Measurements from ENCODE around the gene RASA3. TPM values are rescaled to one million over a fixed set of nuclear protein-coding genes. Genes with fewer than 3 reads are reported as not detected.
"Not testable (repeated sequence)": the region's sequence is repeated elsewhere in the genome, so short reads cannot be mapped to it uniquely, and the experiment has no call there.

The RASA3 gene
- polyA plus RNA-seq, 4 donors: 10.0 to 14.5 (median 12.6) TPM

DNA sequence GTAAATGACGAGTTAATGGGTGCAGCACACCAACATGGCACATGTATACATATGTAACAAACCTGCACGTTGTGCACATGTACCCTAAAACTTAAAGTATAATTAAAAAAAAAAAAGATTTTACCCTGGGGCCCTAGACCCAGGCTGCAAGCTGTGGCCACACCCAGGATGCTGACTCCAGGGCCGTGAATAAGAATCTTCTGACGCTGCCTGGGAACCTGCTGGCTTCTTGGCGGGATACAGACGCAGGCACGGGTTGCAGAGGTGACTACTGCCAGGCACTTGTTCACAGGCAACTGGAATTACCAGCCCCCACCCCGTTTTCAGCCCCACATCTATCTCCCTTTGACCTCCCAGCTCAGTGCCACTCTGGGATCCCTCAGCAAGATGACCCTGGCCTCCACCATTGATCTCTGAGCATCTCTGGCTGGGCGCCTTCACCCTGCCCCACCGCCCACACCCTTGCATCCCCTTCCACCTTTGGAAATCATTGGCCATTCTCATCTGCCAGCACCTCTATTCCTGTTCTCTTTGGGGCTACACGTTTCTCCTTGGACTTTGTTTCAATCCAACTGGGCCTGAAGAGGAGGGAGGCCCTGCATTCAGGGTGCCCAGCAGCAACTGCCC is 25.6 kb upstream of the RASA3 start:
- DNase-seq (ENCODE audit: low read depth in 4 of 4, low spot score in 3 of 4): no peak

DNA sequence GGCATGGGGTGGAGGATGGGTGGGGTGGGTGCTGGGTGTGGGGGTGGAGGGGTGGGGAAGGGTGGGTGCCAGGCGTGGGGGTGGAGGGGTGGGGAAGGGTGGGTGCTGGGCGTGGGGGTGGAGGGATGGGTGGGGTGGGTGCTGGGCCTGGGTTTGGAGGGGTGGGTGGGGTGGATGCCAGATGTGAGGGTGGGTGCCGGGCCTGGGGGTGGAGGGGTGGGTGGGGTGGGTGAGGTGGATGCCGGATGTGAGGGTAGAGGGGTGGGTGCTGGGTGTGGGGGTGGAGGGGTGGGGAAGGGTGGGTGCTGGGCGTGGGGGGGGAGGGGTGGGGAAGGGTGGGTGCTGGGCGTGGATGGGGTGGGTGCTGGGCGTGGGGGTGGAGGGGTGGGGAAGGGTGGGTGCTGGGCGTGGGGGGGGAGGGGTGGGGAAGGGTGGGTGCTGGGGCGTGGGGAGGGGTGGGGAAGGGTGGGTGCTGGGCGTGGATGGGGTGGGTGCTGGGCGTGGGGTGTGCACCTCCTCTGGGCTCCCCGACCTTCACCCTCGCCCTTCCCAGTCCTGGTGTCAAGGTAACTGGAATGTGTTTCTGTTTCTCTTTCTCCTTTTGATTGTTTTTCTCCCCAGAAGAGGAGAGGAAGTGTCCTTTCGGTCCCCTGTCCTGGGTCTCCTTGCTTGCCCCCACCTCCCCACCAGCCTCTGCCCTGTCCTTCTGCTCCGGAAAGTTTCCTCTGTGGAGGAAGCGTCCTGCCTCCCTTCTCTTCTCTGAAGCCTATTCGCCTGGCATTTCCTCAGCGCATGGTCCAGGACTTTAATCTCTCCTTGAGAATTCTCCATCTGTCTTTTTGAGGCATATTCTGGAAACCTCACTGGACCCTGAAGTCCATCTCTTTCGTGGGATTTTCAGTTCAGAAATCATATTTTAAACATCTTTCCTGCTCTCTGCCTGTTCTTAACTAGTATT is 23.8 kb upstream of the RASA3 start:
- DNase-seq (ENCODE audit: low read depth in 4 of 4, low spot score in 3 of 4): no peak

DNA sequence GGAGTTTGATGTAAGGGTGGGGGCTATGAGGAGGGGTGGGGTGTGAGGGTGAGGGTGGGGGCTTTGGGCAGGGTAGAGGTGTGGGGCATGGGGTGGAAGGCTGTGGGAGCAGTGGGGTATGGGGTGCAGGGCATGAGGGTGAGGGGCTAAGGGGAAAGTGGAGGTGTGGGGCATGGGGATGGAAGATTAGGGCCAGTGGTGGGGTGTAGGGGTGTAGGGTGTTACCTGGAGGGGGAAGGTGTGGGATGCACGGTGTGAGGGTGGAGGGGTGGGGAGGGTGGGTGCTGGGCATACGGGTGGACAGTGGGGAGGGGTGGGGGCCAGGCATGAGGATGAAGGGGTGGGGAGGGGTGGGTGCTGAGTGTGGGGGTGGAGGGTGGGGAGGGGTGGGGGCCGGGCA is 22.9 kb upstream of the RASA3 start:
- no peak for DNase-seq (ENCODE audit: low read depth in 4 of 4, low spot score in 3 of 4)

DNA sequence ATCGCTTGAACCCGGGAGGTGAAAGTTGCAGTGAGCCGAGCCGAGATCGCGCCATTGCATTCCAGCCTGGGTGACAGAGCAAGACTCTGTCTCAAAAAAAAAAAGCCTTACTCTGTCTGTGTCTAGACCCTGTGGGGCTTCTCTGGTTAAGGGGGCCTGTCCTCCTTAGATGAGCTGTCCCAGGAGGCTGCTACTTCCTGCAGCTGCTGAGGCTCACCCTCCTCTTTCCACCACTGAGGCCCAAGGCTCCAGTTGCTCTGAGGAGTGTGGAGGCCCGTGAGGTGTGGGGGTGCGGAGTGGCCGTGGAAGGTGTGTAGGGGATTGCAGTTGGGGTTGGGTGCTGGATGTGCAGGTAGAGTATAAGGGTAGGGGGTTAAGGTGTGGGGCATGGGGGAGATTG is 22.1 kb upstream of the RASA3 start:
- no peak for DNase-seq (ENCODE audit: low read depth in 4 of 4, low spot score in 3 of 4)

DNA sequence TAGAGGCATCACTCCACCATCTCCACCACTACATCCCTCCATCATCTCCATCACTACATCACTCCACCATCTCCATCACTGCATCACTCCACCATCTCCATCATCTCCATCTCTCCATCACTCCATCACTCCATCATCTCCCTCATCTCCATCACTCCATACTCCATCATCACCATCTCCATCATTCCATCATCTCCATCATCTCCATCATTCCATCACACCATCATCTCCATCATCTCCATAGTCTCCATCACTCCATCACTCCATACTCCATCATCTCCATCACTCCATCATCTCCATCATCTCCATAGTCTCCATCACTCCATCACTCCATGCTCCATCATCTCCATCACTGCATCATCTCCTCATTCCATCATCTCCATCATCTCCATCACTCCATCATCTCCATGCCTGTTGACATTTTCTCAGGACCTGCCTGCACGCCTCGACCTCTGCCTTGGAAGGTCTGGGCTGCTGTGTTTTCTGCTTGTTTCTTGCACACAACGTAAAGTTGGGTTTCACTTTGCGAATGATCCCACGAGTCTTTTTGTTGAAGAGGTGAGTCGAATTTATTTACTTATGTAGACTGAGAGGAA is 21.2 kb upstream of the RASA3 start:
- DNase-seq (ENCODE audit: low read depth in 4 of 4, low spot score in 3 of 4): no peak

DNA sequence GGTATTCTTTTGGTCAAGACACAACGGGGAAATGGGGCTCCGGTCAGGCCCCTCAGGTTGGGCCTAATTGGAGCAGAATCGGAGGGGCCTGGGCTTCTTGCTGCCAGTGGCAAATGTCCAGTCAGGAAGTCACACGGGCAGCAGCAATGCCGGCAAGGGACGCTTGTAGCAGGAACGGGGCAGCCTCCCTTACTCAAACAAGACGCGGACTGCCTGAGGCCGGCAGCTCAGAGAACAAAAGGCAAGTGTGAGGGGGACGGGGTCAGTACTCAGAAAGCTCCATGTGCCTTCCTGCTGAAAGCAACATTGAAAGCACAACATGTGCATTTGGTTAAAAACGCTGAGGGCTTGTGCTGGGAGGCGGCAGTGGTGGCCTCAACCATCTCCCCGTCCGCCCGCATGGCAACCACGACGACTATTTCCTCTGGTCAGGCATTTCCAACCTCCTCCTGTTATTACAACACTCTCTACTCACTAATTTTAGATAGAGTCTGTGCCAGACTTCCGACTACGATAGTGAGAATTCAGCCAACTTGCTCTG is 20.5 kb upstream of the RASA3 start:
- DNase-seq (ENCODE audit: low read depth in 4 of 4, low spot score in 3 of 4): no peak

DNA sequence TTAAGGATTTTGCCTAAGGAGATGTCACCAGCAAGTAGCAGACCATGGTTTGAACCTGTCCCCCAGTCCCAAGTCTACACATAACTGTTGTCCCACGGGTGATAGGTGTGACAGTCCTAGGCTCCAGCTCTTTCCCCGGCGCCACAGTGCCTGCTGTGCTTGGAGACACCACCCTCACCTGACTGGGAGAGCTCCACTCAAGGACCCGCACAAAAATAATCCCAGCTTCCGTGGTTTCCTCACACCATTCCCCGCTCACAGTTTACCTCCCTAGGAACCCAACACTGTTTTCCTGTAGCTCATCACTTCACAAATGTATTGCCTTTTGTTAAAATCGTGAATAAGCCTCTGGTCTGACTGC is 19.8 kb upstream of the RASA3 start:
- DNase-seq (ENCODE audit: low read depth in 4 of 4, low spot score in 3 of 4): no peak

DNA sequence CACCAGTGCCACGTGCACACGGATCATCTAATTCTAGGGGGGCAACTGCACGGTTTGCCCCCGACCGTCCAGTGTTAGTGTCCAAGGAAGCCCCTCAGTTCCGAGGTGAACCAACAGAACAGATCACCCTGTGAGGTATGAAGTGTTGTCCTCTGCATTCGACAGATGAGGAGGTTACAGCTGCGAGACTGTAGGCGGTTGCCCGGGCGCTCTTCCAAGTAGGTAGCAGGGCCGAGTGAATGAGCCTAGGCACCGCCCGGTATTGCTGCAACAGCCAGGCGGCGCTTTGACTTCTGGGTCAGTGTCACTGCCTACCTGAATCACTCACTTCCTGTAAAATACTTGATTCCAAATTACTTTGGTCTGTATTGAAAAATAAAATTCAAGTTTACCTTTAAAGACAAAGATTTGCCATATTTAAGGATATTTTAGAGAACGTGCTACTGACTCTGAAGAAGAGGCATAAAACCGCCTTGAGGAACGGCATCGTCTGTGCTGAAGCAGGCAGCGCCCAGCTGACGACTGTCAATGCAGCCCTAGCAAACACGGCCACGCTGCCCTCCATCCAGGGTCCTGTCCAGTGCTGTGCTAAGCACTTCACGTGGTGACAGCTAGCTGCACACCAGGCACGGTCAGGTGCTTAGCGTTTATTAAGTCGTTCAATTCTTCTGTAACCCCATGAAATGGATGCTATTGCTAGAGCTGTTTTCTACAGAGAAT is 19.3 kb upstream of the RASA3 start:
- DNase-seq (ENCODE audit: low read depth in 4 of 4, low spot score in 3 of 4): no peak

DNA sequence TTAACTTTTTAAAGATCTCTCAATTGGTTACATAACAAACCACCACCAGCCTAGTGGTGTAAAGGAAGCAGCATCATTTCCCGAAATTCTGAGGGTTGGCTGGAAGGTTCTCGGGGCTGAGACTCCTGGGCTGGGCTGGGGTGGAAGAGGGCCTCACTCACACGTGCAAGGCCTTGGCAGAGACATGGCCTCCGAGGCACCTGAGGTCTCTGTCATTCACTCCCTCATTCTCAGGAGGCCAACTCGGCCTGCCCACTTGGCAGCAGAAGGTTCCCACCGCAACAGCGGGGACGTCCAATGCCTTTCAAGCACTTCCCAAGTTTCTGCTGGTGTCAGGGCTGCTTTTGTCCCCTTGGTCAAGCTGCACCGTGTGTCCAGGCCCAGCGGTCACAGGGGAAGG is 18.6 kb upstream of the RASA3 start:
- DNase-seq (ENCODE audit: low read depth in 4 of 4, low spot score in 3 of 4): no peak

DNA sequence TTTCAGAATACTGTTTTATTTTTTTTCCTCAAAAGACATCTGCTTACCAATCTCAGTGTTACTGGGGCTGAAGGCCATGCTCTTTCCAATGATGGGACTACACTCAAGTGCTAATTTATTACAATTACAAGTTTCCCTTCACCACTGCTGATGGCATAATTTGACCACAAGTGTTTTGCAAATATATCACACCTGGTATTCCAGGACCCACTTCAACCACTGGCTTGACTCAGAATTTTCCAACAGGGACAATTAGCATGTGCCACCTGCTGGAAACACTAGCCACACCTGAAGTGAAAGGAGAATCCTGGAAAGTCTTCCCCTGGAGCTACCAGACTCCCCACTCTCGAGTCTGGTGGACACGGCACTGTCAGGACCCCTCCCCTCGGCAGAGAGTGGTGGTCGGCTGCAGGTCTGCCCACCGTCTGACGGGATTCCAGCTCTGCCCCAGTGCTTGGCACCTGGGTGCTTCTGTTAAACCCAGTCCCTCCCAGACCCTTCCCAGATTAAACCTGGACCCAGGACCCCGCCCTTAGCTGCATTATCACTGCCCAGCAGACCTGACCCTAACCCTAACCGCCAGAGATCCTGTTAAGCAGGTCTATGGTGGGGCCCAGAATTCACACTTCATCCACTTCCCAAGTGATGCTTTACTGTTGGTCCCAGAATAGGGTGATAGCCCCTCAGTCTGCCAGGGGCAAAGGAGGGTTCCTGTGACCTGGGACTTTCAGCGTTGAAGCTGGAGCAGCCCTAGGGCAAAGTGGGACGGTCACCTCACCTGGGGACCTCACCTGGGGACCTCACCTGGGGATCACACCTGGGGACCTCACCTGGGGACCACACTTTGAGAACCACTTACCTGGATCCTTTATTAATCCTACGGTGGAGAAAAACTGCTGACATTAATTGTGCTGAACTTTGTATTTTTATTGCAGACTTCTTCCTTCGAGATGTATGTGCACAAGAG is 17.6 kb upstream of the RASA3 start:
- DNase-seq (ENCODE audit: low read depth in 4 of 4, low spot score in 3 of 4): no peak

DNA sequence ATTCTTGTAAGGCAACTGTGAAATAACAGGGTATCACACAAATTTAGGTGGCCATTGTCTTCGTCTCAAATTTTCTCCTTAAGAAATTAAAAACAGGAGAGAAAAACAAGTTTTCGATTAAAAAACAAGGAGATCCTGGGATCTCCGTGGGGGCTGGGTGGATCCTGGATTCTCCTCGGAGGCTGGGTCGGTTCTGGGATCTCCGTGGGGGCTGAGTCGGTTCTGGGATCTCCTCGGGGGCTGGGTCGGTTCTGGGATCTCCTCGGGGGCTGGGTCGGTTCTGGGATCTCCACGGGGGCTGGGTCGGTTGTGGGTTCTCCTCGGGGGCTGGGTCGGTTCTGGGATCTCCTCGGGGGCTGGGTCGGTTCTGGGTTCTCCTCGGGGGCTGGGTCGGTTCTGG is 16.5 kb upstream of the RASA3 start:
- not testable (repeated sequence) for DNase-seq (ENCODE audit: low read depth in 4 of 4, low spot score in 3 of 4)

DNA sequence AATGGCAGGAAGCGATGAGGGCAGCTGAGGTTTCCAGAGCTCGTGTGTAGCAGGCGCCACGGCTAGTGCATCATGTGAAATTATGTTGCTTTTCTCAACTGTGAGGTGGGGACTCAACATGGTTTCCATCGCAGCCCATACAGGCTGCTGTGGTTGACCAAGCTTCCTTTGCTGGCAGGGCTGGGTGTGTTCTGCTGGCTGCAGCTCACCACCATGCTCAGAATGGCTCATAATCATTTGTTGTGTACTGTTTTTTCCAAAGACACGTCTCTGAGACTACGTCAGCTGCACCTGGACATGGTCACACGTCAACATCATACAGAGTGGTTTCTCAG is 16.1 kb upstream of the RASA3 start:
- DNase-seq (ENCODE audit: low read depth in 4 of 4, low spot score in 3 of 4): no peak

DNA sequence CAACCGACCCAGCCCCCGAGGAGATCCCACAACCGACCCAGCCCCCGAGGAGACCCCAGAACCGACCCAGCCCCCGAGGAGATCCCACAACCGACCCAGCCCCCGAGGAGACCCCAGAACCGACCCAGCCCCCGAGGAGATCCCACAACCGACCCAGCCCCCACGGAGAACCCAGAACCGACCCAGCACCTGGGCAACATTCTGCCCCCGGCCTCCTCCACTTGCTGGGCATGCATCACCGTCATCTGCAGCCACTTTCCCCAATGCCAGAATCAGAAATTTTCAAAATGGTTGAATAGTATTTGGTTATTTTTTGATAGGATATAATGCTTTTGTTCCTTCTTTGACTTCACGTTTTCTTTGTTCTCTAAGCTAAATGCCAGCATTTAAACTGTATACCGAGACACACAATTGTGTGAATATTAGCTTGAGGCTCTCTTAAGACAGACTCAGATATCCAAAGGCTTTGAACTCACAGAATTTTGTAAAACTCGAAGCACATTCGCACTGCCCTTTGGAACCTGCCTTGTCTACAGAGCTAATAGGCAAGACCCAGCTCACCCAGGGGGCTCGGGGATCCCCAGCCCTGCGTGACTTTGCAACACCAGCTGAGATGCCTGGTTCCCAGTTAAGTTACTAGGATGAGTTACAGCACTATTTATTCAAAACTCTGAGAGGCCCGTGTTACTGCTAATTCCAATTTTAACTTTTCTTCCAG is 15.5 kb upstream of the RASA3 start:
- no peak for DNase-seq (ENCODE audit: low read depth in 4 of 4, low spot score in 3 of 4)

DNA sequence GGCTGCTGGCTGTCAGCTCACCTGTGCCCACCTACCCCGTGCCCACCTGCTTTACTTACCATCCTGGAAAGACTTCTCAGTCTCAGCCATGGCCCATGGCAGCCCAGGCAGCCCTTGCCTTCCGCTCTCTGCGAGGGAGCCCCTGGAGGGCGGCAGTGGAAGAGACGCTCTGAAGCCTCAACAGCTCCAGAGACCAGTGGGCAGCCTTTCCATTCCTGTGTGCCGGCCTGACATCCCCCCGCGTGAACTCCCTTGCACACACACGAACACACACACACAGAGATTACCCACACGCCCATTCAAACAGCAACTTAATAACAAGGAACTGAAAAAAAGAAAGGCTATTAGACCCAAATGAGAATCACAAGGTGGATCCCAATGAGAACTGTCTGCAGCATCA is 14.2 kb upstream of the RASA3 start:
- DNase-seq (ENCODE audit: low read depth in 4 of 4, low spot score in 3 of 4): no peak

DNA sequence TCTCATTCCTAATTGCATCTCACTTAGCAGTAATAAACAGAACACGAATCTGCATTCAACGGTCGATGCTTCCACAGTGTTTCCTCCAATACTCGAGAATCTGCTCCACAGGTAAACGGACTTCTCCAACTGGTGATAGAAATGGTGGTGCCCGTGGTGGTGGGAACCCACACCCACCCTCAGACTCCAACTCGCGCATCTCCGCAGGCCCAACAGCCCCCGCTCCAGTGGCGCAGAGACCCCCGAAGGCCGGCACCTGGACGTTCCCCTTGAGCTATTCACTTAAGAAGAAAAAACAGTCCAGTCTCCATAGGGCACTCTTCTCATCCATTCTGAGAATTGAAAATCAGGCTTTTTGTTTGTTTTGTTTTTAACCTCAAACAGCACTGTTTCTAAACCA is 13.8 kb upstream of the RASA3 start:
- no peak for DNase-seq (ENCODE audit: low read depth in 4 of 4, low spot score in 3 of 4)

DNA sequence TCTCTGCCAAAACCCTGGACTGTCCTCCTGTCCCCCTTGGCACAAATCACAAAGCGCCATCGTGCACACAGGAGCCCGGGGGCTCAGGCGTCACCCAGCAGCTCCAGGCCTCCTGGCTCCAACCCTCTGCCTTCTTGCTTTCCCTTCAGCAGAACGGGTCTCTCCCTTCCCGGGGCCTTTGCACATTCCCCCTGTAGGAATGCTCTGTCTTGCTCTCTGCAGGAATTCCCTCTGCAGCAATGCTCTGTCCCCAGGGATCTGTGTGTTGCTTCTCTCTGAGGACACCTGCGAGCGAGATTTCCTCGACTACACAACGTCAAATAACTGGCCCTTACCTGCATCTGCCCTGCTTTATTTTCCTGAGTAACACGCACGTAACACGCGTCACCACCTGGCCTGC is 13.3 kb upstream of the RASA3 start:
- no peak for DNase-seq (ENCODE audit: low read depth in 4 of 4, low spot score in 3 of 4)

DNA sequence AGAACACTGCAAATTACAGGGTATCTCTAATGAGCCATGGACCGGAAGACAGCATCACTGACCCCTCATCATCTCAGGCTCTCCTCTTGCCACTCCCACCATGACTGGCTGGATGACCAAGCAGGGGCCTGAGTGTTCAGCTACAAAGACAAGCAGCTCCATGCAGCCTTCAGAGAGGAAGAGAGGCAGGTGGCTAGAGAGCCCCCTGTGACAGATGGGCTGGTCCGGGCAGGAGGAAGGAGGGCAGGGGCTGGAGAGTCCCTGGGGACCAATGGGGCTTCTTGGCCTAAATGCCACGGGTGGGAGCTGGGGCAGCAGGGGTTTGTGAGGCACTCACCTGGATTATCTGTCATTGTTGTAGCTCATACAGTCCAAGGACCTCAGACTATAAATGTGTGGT is 12.8 kb upstream of the RASA3 start:
- no peak for DNase-seq (ENCODE audit: low read depth in 4 of 4, low spot score in 3 of 4)

DNA sequence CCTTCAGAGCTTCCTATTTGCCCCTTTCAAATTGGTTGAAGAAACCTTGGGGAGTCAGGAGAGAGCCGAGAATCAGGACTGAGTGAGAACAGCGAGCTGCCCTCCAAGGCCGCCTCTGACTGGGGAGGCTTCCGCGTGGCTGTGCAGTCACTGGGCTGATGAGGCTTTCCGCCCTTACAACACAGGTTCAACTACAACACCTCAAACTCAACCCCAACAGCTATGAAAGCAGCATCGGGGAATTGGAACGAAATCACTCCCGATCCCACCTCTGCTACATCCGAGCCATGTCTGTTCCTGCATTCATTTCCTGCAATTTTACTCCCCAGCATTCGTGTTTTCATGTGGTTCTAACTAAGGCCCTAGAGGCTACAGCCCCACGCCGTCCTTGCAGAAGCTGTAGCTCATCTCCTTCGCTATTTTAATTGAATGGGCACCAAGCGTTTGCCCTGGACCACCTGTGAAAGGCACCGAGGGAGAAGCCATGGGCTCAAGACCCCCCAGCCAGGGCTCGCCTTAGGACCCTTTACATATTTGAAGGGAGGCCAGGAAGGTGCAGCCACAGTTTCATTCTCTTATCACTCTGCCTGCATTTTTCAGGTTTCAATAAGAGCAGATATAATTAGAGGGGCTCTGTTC is 12.3 kb upstream of the RASA3 start:
- DNase-seq (ENCODE audit: low read depth in 4 of 4, low spot score in 3 of 4): no peak
